NCI-H345 (cell line): Measurements from ENCODE around the gene CSNK1A1.
A peak's percentile ranks its signal among the peaks of the same experiment; 100 is the strongest.
"Not testable (repeated sequence)": the region's sequence is repeated elsewhere in the genome, so short reads cannot be mapped to it uniquely, and the experiment has no call there.

Experiments
- DNase-seq: peaks from one replicate; lab custom pipeline; 2025; lab: John Stamatoyannopoulos, UW

The CSNK1A1 gene

DNA sequence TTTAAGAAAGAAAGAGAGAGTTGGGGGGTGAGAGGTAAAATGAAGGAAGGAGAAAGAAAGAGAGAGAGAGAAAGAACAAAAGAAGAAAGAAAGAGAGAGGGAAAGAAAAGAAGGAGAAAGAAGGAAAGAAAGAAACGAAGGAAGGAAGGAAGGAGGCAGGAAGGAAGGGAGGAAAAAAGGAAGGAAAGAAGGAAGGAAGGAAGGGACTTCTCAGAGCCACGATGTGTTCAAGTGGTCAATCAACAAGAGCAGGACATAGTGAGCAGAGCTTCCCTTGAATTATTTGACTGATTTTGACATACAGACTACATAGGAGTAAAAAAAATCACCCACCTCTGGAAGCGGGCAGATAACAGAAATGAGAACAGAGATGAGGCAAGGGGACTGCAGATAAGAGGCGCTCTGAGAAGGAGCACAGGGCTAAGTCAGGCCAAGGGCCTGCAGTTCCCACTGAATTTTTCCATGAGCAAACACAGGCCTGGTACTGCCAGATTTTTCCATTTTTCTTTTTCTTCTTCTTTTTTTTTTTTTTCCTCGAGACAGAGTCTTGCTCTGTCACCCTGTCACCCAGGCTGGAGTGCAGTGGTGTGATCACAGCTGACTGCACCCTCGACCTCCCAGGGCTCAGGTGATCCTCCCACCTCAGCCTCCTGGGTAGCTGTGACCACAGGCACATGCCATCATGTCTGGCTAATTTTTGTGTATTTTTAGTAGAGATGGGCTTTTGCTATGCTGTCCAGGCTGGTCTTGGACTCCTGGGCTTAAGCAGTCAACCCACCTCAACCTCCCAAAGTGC lies 94.4 kb downstream of the CSNK1A1 start:
- no peak for DNase-seq

DNA sequence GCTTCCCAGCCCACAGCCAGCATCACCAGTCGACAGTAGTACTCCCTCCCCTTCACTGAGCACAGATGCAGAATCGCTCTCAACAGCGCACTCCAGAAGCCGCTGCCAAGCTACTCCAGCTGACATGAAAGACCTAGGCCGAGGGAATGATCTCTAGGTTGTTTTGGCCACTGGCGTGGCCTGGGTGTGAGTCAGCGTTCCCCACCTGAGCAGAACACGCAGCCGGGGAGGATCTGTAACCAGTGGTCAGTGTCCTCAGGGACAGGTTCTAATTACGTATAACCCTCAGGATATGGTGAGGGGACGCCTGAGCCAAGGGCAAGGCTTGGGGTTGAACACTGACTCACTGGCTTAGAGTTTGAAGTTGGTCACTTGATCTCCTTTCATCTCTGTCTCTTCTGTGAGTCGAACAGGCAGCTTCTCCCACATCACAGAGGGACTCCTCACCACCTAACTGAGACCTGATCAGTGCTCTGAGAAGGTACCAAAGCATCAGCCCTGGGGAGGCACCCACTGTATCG lies 95.3 kb downstream of the CSNK1A1 start:
- DNase-seq: no peak

DNA sequence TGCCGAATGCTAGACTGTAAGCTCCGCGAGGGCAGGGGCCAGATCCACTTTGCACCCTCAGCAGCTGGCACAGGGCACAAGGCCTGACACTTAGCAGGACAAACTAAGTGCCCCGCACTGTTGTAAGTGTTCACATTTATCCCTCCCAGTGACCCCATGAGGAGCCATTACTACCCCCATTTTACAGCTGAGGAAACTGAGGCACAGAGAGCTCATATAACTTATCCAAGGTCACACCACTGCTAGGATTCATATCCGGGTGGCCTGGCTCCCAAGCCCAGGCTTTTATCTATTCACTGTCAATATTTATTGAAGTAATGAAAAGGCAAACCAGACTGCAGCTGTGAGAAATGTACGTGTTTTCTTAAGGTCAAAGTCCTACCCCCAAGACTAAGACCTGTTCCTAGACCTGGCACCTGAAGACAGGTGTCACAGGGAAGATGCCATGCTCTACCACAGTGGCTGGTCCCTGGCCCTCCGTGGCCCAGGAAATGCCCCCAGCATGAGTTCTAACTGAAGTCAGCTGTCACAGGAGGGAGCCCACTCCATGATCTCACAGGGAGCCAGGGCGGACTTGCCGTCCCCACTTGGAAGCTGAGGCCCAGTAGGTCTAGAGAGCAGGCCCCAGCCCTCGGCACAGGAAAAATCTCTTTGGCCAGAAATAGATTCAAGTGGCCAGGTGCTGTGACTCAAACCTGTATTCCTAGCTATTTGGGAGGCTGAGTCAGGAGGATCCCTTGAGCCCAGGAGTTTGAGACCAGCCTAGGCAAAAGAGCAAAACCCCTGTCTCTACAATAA lies 97.4 kb downstream of the CSNK1A1 start:
- peak; percentile 47 for DNase-seq

DNA sequence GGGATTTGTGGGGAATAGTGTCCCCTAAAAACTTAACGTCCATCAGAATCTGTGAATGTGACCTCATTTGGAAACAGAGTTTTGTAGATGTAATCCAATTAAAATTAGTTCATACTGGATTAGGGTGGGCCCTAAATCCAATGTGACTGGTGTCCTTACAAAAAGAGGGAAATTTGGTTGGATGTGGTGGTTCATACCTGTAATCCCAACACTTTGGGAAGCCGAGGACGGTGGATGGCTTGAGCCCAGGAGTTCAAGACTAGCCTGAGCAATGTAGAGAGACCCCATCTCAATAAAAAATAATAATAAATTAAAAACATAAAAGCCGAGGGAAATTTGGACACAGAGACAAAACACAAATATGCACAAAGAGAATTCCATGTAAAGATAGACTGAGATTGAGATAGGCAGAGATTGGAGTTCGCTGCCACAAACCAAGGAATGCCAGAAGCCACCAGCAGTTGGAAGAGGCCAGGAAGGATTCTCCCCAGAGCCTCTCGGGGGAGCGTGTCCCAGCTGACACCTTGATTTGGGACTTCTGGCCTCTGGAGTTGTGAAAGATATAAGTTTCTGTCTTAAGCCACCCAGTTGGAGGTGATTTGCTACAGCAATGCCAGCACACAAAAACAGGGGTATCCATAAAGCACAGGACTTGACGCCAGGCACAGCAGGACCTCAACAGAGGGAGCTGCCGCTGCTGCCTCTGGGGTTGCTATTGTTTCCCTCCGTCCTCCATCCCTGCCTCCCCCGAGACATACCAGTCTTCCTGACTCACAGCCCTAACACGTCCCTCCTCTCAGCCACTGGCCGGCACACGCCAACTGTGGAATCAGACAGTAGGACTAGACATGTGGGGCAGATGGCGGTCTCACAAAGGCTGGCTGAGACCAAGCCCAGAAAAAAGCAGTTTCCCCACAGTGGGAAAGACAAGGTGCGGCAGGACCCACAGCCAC lies 98.3 kb downstream of the CSNK1A1 start:
- DNase-seq: no peak

DNA sequence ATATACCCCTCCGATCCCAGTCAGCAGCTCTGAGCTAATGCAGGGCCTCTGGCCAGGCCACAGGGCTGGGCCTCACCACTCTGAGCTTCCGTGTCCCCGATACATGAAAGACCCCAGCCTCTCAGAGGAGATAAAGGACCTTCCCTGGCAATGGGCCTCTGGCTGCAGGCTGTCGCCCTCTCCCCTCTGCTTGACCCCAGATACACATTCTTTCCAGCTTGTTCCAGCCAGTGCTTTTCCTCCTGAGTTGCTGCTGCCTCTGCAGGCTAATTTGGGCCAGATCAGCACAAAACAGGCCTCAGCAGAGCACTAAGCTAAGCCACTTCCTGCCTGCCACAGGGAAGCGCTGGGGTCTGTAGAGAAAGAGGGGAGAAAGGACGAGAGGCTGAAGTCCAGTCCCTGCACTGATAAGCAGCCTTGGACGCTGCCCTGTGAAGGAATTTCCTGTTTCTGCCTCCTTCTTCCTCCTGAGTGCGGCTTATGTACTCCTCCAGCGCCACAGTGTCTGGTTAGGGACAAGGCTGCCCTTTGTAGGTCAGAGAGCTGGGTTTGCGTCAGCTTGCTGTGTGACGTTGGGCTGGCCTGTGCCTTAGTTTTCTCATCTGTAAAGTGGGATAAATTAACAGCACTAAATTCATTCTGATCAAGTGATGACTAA lies 99.1 kb downstream of the CSNK1A1 start:
- DNase-seq: no peak

DNA sequence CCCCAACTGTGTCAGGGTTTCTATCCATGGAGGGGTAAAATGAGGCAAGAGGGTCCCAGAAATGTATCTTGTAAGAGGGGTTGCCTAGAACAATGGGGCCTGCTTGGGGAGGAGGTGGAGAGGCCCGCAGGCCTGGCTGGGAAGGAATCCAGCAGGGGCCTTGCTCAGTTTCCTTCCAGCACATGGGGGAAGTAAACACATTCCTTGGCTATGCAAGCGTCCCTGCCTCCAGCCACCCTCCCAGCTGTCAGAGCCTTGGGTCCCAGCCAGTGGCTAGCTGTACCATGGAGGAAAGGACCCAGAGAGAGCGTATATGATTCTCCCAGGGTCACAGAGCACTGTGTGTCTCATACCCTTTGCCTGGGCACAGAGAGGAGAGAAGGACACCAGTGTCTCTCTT lies 101.0 kb downstream of the CSNK1A1 start:
- no peak for DNase-seq

DNA sequence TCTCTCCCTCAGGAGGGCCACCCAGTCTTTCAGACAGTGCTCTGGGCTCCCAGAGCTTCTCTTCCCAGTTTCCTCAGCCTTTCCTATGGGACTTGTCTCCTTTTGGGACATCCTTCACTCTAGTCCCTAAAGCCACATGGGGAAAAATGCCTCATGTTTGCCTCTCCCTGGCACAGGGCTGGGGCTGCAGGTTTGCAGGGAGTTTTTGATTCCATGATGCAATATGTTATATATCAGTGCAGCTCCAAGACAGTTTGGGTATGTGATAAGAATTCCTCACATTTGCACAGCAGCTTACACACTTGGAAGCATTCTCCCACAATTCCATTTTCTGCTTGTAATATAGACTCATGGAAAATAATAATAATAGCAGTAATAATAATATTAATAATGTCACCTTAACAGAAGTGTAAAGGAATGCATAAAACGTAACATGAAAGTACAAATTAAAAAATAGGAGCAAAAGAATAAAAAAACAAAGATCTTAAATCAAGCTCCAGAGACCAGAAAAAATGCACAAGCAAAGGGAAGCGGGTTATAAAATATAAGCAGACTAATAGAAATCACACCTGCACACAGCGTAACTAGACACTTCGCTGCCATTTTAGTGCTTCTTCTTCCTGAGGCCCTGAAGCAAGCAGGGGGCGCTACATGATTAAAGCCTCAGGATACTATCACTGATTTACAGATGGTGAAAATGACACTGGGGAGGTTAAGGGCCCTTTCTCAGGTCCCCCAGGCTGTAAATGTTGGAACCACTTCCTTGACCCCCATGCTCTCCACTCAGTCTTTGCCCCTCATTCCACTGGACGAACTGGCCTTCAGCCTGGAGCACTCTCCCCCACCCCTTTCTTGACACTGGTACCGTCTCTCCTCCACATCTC lies 102.2 kb downstream of the CSNK1A1 start:
- no peak for DNase-seq

DNA sequence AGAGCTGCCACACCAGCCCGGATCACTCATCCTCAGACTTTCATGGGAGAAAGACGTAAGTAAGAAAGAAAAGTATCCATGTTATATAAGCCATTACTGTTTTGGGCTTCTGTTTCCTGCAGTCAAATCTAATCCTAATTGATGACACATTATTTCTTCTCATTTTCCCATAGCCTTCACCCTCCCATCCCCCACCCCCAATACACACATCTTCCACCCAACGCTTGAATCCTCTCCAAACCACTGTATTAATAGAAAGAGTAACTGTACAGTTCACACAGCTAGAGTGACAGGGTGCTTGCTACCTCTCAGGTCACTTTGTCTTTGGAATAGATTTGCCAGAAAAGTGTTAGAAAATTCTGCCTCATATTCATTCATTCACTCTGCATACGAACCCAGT lies 102.8 kb downstream of the CSNK1A1 start:
- no peak for DNase-seq

DNA sequence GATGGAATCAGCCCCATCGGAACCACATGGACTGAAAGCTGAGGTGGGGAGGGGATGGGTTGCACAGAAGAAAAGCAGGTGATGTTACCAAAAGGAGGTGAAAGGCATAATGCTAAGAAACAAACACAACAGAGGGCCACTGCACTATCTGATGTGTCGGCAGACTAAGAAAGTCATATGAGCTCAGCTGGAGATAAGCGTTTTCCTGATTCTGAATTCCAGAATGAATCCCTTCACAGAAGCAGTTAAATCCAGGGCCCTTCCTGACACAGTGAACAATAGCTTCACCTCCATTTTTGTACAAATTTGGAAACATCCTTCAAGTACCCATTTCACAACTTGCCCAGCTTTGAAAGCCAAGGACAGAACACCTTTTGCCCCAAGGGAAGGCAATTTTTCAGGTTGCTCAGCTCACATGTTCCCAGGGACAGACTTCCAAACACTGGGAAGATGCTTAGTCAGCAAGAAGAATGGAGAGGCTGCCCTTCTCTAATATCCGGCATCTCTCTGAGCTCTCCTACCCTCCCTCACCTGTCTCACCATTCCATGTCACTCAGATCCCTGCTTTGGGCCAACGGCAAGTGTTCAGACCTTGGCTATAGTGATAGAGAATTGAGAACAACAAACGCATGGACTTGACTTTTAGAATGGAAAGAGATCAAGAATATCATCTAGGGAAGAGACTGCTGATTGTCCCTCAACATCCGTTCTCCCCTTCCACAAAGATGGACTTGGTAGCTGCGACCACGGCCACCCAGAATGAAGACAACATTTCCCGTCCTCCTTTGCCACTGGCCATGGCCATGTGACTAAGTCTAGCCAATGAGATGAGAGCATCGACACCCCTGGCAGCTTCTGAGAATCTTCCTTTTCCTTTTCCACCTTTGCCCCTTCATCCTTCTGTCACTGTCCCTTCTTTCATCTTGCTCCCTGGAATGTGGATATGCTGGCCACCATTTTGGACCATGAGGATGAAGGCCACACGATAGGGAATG lies 103.6 kb downstream of the CSNK1A1 start:
- no peak for DNase-seq

DNA sequence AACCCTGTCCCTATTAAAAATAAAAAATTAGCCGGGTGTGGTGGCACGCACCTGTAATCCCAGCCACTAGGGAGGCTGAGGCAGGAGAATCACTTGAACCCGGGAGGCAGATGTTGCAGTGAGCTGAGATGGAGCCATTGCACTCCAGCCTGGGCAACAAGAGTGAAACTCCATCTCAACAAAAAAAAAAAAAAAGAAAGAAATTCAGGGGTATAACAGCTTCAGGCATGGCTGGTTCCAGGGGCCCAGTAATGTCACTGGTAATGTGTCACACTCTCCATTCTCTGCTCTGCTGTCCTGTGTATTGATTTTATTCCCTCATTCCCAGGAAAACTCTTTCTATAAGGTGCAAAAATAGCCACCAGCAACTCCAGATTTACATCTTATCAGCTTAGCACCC lies 104.4 kb downstream of the CSNK1A1 start:
- not testable (repeated sequence) for DNase-seq

DNA sequence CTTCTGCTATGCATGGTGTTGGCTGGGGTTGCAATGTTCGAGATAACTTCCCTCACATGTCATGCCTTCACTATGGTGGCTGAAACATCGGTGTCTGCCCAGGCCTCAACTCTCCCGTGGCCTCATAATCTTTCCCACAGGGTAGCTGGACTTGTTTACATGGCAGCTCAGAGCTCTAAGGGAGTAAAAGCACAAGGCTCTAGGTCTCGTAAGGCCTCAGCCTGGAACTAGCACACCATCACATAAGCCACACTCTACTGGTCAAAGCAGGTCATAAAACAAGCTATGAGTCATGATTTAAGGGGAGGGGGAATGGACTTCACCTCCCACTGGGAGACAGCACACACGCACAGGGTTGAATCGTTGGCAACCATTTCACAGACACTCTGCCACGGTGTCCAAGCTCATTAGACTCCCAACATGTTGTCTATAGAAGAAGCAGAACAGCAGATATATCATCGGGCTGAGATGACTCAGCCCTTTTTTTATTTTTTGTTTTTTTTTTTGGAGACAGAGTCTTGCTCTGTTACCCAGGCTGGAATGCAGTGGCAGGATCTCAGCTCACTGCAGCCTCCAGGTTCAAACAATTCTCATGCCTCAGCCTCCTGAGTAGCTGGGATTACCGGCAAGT lies 105.4 kb downstream of the CSNK1A1 start:
- no peak for DNase-seq

DNA sequence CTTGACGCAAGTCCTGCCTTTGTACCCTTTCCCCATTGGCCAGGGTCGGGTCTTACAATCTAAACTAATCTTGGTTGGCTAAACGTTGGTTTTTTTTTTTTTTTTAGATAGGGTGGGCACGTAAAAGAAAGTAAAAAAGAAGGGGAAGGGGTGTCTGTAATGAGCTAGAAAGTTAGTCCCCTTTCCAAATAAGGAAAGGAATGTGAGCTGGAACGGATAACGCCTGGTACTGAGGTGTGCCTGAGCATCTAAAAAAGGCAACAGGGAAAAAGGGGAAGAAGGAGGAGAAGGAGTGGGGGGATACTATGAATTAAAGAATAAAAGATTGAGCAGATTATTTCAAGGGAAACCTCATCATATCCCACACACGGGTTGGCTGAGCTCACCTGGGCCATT lies 105.9 kb downstream of the CSNK1A1 start:
- no peak for DNase-seq

DNA sequence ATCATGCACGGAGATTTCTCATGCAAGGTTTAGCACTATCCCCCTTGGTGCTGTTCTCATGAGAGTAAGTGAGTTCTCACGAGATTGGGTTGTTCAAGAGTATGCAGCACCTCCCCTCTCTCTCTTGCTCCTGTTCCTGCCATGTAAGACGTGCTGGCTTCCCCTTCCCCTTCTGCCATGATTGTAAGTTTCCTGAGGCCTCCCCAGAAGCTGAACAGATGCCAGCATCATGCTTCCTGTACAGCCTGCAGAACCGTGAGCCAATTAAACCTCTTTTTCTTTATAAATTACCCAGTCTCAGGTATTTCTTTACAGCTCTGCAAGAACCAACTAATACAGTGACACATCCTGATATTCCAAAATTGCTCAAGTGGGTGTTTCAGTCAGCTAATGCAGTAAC lies 106.8 kb downstream of the CSNK1A1 start:
- DNase-seq: not testable (repeated sequence)

DNA sequence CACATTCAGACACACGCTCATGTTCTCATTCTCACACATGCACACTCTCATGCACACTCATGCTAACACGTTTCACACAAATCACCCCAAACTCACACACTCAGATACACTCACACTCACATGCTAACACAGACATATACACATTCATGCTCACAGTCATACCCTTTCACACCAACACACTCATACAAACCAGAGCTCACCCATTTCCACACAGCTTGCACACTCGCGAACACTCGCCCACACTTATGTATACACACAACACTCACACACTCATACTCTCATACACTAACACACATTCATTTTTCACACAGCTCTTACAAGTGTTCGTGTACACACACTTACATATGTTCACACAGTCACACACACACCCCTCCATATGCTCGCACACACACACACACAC lies 108.0 kb downstream of the CSNK1A1 start:
- DNase-seq: no peak

DNA sequence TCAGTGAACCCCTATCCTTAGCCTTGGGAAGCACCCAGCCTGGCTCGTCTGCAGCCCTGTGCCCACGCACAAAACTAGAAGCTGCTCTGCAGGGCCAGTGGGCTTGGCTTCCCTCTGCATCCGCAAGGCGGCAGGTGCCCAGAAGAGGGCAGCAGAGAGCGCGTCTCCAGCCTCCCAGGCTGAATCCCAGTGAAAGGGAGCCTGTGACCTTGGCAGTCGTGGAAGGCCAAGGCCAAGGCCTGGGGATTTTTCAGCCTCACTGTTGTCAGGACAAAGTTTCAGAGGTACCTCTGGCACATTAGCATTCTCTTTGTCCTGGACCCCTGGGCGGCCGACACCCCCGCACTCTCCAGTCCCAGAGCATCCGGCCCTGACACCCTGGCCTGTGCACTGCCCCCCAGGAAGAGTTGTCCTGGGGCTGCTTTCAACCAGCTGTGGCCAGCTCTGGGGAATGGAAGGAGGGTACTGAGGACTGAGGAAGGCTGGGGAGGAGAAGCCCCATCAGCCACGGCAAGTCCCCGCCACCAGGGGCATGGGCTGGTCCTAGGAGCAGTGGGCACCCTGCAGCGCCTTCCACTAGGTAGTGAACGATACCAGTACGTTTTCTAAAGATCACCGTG lies 108.6 kb downstream of the CSNK1A1 start:
- DNase-seq: peak; percentile 59
